Measurements from ENCODE around the gene PLOD1.
A peak's percentile ranks its signal among the peaks of the same experiment; 100 is the strongest.
"Not testable (repeated sequence)": the region's sequence is repeated elsewhere in the genome, so short reads cannot be mapped to it uniquely, and the experiment has no call there.

PLOD1 gene

GRCh38 chr1:11907275-11908094 lies 27.0 kb upstream of the PLOD1 start:
- H3K4ac ChIP-seq (ENCODE audit: low read depth in 1 of 2, low read length in 2 of 2): no peak overlapping the region
- H4K91ac ChIP-seq (ENCODE audit: low read length): no peak overlapping the region
- peak overlapping the region; percentile 100 for H2BK5ac ChIP-seq (ENCODE audit: low read depth, low read length, poor library complexity, severe bottlenecking)
- no peak overlapping the region for H2AK5ac ChIP-seq (ENCODE audit: low read length, severe bottlenecking)
- H2BK15ac ChIP-seq (ENCODE audit: low read depth, poor library complexity, severe bottlenecking): no peak overlapping the region
- H3K9ac ChIP-seq (ENCODE audit: low read length): peak overlapping the region; percentile 92
- H2BK12ac ChIP-seq (ENCODE audit: low read length in 2 of 2): no peak overlapping the region
- H3K79me1 ChIP-seq (replicated peaks; ENCODE audit: low read length, poor library complexity, severe bottlenecking): no peaks in the 10 kb centered on the region
- no peak overlapping the region for H3K4me2 ChIP-seq (ENCODE audit: low read length, poor library complexity, severe bottlenecking)
- H3K14ac ChIP-seq (ENCODE audit: low read length in 2 of 2): no peak overlapping the region
- peak overlapping the region; percentile 99 for H3K27ac ChIP-seq (ENCODE audit: low read length, poor library complexity, severe bottlenecking)
- H3K36me3 ChIP-seq (ENCODE audit: control insufficient read depth in 1 of 2, insufficient read depth in 2 of 2, low read depth in 1 of 2, low read length in 2 of 2): no peaks in the 10 kb centered on the region
- peak; percentile 93 for DNase-seq
- H2AFZ ChIP-seq (ENCODE audit: low read depth, low read length): no peak overlapping the region
- peak overlapping the region in 1 of 2 experiments; percentile 7 for H3K4me3 ChIP-seq (ENCODE audit: insufficient read depth in 1 of 2, low read depth in 1 of 2, low read length in 2 of 2)
- H3K9me3 ChIP-seq (ENCODE audit: control insufficient read depth, low read length): no peaks in the 10 kb centered on the region
- H3K23ac ChIP-seq (ENCODE audit: low read length in 2 of 2): no peak overlapping the region
- 17% methylated on average over 16 of the region's 19 CpGs for WGBS
- H3K4me1 ChIP-seq (ENCODE audit: control insufficient read depth, insufficient read depth, low read depth, low read length): peaks cover 3% of the 10 kb centered on the region
- no peaks in the 10 kb centered on the region for H3K27me3 ChIP-seq (ENCODE audit: control insufficient read depth in 1 of 2, insufficient read depth in 1 of 2, low read length in 2 of 2)
- H4K8ac ChIP-seq (ENCODE audit: low read length): no peak overlapping the region
- peak overlapping the region in 1 of 2 experiments; percentile 72 for H3K18ac ChIP-seq (ENCODE audit: low read depth in 1 of 2, low read length in 2 of 2)
- no peak overlapping the region for H2BK120ac ChIP-seq (ENCODE audit: low read depth, low read length)

- peak overlapping the region; percentile 100 for H2BK5ac ChIP-seq (ENCODE audit: low read depth, low read length, poor library complexity, severe bottlenecking)
- peak overlapping the region; percentile 77 for H2BK15ac ChIP-seq (ENCODE audit: low read depth, poor library complexity, severe bottlenecking)
- H3K4me1 ChIP-seq (ENCODE audit: control insufficient read depth, insufficient read depth, low read depth, low read length): peaks cover 3% of the 10 kb centered on the region
- no peak overlapping the region for H4K91ac ChIP-seq (ENCODE audit: low read length)
- H2AK5ac ChIP-seq (ENCODE audit: low read length, severe bottlenecking): no peak overlapping the region
- H3K79me1 ChIP-seq (replicated peaks; ENCODE audit: low read length, poor library complexity, severe bottlenecking): no peaks in the 10 kb centered on the region
- peak overlapping the region in 1 of 2 experiments; percentile 72 for H3K18ac ChIP-seq (ENCODE audit: low read depth in 1 of 2, low read length in 2 of 2)
- no peak overlapping the region for H2AFZ ChIP-seq (ENCODE audit: low read depth, low read length)
- H3K27ac ChIP-seq (ENCODE audit: low read length, poor library complexity, severe bottlenecking): peak overlapping the region; percentile 99
- peak overlapping the region; percentile 92 for H3K9ac ChIP-seq (ENCODE audit: low read length)
- no peak overlapping the region for H3K14ac ChIP-seq (ENCODE audit: low read length in 2 of 2)
- H3K4me2 ChIP-seq (ENCODE audit: low read length, poor library complexity, severe bottlenecking): peak overlapping the region; percentile 83
- H2BK120ac ChIP-seq (ENCODE audit: low read depth, low read length): no peak overlapping the region
- H4K8ac ChIP-seq (ENCODE audit: low read length): no peak overlapping the region
- H3K36me3 ChIP-seq (ENCODE audit: control insufficient read depth in 1 of 2, insufficient read depth in 2 of 2, low read depth in 1 of 2, low read length in 2 of 2): no peaks in the 10 kb centered on the region
- no peak overlapping the region for H3K4ac ChIP-seq (ENCODE audit: low read depth in 1 of 2, low read length in 2 of 2)
- no peak overlapping the region for H3K23ac ChIP-seq (ENCODE audit: low read length in 2 of 2)
- H3K27me3 ChIP-seq (ENCODE audit: control insufficient read depth in 1 of 2, insufficient read depth in 1 of 2, low read length in 2 of 2): peaks cover 0 to under 1% of the 10 kb centered on the region in 2 experiments
- no peak overlapping the region for H2BK12ac ChIP-seq (ENCODE audit: low read length in 2 of 2)
- no peaks in the 10 kb centered on the region for H3K9me3 ChIP-seq (ENCODE audit: control insufficient read depth, low read length)
- under 1% methylated on average over 24 of the region's 24 CpGs for WGBS
- no peak for DNase-seq
- peak overlapping the region; percentile 39 to 79 for H3K4me3 ChIP-seq (ENCODE audit: insufficient read depth in 1 of 2, low read depth in 1 of 2, low read length in 2 of 2)
Measured at GRCh38 chr1:11908095-11908675, 26.3 kb upstream of the PLOD1 start.

GRCh38 chr1:11910914-11911228 lies 23.6 kb upstream of the PLOD1 start:
- WGBS: 82% methylated on average over 6 of the region's 6 CpGs

GRCh38 chr1:11912000-11912399 lies 22.5 kb upstream of the PLOD1 start:
- Histone ChIP-seq H2AK5ac (ENCODE audit: low read length, severe bottlenecking) (no peak overlapping the region), H4K91ac (ENCODE audit: low read length) (no peak overlapping the region), H2AFZ (ENCODE audit: low read depth, low read length) (no peak overlapping the region), H3K4me2 (ENCODE audit: low read length, poor library complexity, severe bottlenecking) (no peak overlapping the region), H3K4me3 (ENCODE audit: insufficient read depth in 1 of 2, low read depth in 1 of 2, low read length in 2 of 2) (no peak overlapping the region), H3K23ac (ENCODE audit: low read length in 2 of 2) (no peak overlapping the region), H3K14ac (ENCODE audit: low read length in 2 of 2) (no peak overlapping the region), H4K8ac (ENCODE audit: low read length) (no peak overlapping the region), H2BK120ac (ENCODE audit: low read depth, low read length) (no peak overlapping the region), H3K79me1 (replicated peaks; ENCODE audit: low read length, poor library complexity, severe bottlenecking) (peaks cover 5% of the 10 kb centered on the region), H3K27me3 (ENCODE audit: control insufficient read depth in 1 of 2, insufficient read depth in 1 of 2, low read length in 2 of 2) (peaks cover 0 to 3% of the 10 kb centered on the region in 2 experiments), H3K9me3 (ENCODE audit: control insufficient read depth, low read length) (no peaks in the 10 kb centered on the region), H2BK12ac (ENCODE audit: low read length in 2 of 2) (no peak overlapping the region), H3K4ac (ENCODE audit: low read depth in 1 of 2, low read length in 2 of 2) (no peak overlapping the region), H3K18ac (ENCODE audit: low read depth in 1 of 2, low read length in 2 of 2) (no peak overlapping the region), H3K9ac (ENCODE audit: low read length) (no peak overlapping the region), H3K27ac (ENCODE audit: low read length, poor library complexity, severe bottlenecking) (no peak overlapping the region), H2BK5ac (ENCODE audit: low read depth, low read length, poor library complexity, severe bottlenecking) (no peak overlapping the region), H3K4me1 (ENCODE audit: control insufficient read depth, insufficient read depth, low read depth, low read length) (peaks cover 3% of the 10 kb centered on the region), H3K36me3 (ENCODE audit: control insufficient read depth in 1 of 2, insufficient read depth in 2 of 2, low read depth in 1 of 2, low read length in 2 of 2) (peaks cover 0 to 7% of the 10 kb centered on the region in 2 experiments), H2BK15ac (ENCODE audit: low read depth, poor library complexity, severe bottlenecking) (no peak overlapping the region)
- WGBS: 92% methylated on average over 7 of the region's 7 CpGs
- DNase-seq: no peak

More at GRCh38 chr1:11910914-11911228, 23.6 kb upstream of the PLOD1 start:
- H2BK120ac ChIP-seq (ENCODE audit: low read depth, low read length); H3K27me3 ChIP-seq (ENCODE audit: control insufficient read depth in 1 of 2, insufficient read depth in 1 of 2, low read length in 2 of 2); H2AFZ ChIP-seq (ENCODE audit: low read depth, low read length); DNase-seq; H2BK5ac ChIP-seq (ENCODE audit: low read depth, low read length, poor library complexity, severe bottlenecking); H3K18ac ChIP-seq (ENCODE audit: low read depth in 1 of 2, low read length in 2 of 2); H3K9ac ChIP-seq (ENCODE audit: low read length); H3K23ac ChIP-seq (ENCODE audit: low read length in 2 of 2); H2BK12ac ChIP-seq (ENCODE audit: low read length in 2 of 2); H3K79me1 ChIP-seq (replicated peaks; ENCODE audit: low read length, poor library complexity, severe bottlenecking); H3K4me3 ChIP-seq (ENCODE audit: insufficient read depth in 1 of 2, low read depth in 1 of 2, low read length in 2 of 2); H3K14ac ChIP-seq (ENCODE audit: low read length in 2 of 2); H2AK5ac ChIP-seq (ENCODE audit: low read length, severe bottlenecking); H3K27ac ChIP-seq (ENCODE audit: low read length, poor library complexity, severe bottlenecking); H4K91ac ChIP-seq (ENCODE audit: low read length); H3K4me1 ChIP-seq (ENCODE audit: control insufficient read depth, insufficient read depth, low read depth, low read length); H3K4me2 ChIP-seq (ENCODE audit: low read length, poor library complexity, severe bottlenecking); H3K4ac ChIP-seq (ENCODE audit: low read depth in 1 of 2, low read length in 2 of 2); H4K8ac ChIP-seq (ENCODE audit: low read length); H3K36me3 ChIP-seq (ENCODE audit: control insufficient read depth in 1 of 2, insufficient read depth in 2 of 2, low read depth in 1 of 2, low read length in 2 of 2); H3K9me3 ChIP-seq (ENCODE audit: control insufficient read depth, low read length); H2BK15ac ChIP-seq (ENCODE audit: low read depth, poor library complexity, severe bottlenecking): not testable (repeated sequence)
